Kidney glomerular epithelial cell (primary cell): ENCODE results near the gene FAM110C.
"Not testable (repeated sequence)": the region's sequence is repeated elsewhere in the genome, so short reads cannot be mapped to it uniquely, and the experiment has no call there.

Experiments used
- DNase-seq: peaks from one replicate; lab custom pipeline; 2025; lab: John Stamatoyannopoulos, UW

The FAM110C gene

GRCh38 chr2:46471-47345 lies at the start of gene FAM110C:
FAM110C (minus strand) TSS chr2:46505; CDS start chr2:46385, 120 bp downstream.
- peak; percentile 89 for DNase-seq

GRCh38 chr2:92326-92725 lies 46.0 kb upstream of the FAM110C start:
- peak; percentile 23 for DNase-seq

GRCh38 chr2:90645-91312 lies 44.5 kb upstream of the FAM110C start:
- no peak for DNase-seq

- DNase-seq: peak; percentile 75
Measured at GRCh38 chr2:85761-86160, 39.5 kb upstream of the FAM110C start.

GRCh38 chr2:84121-84520 lies 37.8 kb upstream of the FAM110C start:
- no peak for DNase-seq

- DNase-seq: peak; percentile 10
Measured at GRCh38 chr2:80971-81736, 34.8 kb upstream of the FAM110C start.

- DNase-seq: no peak
Measured at GRCh38 chr2:80378-80777, 34.1 kb upstream of the FAM110C start.

- DNase-seq: no peak
Measured at GRCh38 chr2:71309-72035, 25.2 kb upstream of the FAM110C start.

- peak; percentile 8 for DNase-seq
Measured at GRCh38 chr2:69366-70344, 23.4 kb upstream of the FAM110C start.

GRCh38 chr2:68637-69036 lies 22.3 kb upstream of the FAM110C start:
- not testable (repeated sequence) for DNase-seq

GRCh38 chr2:66853-67252 lies 20.5 kb upstream of the FAM110C start:
- no peak for DNase-seq

GRCh38 chr2:65121-65520 lies 18.8 kb upstream of the FAM110C start:
- no peak for DNase-seq

GRCh38 chr2:55587-56448 lies 9.5 kb upstream of the FAM110C start:
- DNase-seq: no peak

GRCh38 chr2:51613-52012 lies 5.3 kb upstream of the FAM110C start:
- DNase-seq: no peak

- DNase-seq: no peak
Measured at GRCh38 chr2:47737-48136, 1.4 kb upstream of the FAM110C start.

- no peak for DNase-seq
Measured at GRCh38 chr2:47346-47725, 1.0 kb upstream of the FAM110C start.

- no peak for DNase-seq
Measured at GRCh38 chr2:46131-46470, 204 bp downstream of the FAM110C start.

- no peak for DNase-seq
Measured at GRCh38 chr2:45342-46130, 769 bp downstream of the FAM110C start.

GRCh38 chr2:44748-45341 lies 1.5 kb downstream of the FAM110C start:
- peak; percentile 7 for DNase-seq
